Measurements from ENCODE around the gene TAX1BP3.

The TAX1BP3 gene

GRCh38 chr17:3699951-3700350, 31.6 kb upstream of the TAX1BP3 start:
- TF ChIP-seq, protein P1, sequence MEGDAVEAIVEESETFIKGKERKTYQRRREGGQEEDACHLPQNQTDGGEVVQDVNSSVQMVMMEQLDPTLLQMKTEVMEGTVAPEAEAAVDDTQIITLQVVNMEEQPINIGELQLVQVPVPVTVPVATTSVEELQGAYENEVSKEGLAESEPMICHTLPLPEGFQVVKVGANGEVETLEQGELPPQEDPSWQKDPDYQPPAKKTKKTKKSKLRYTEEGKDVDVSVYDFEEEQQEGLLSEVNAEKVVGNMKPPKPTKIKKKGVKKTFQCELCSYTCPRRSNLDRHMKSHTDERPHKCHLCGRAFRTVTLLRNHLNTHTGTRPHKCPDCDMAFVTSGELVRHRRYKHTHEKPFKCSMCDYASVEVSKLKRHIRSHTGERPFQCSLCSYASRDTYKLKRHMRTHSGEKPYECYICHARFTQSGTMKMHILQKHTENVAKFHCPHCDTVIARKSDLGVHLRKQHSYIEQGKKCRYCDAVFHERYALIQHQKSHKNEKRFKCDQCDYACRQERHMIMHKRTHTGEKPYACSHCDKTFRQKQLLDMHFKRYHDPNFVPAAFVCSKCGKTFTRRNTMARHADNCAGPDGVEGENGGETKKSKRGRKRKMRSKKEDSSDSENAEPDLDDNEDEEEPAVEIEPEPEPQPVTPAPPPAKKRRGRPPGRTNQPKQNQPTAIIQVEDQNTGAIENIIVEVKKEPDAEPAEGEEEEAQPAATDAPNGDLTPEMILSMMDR (IDR thresholded peaks at IDR 0.05; ENCODE audit: low read depth, low read length): no peak
- H3K4me3 ChIP-seq (ENCODE audit: low read depth, low read length): no peak overlapping the region

DNA sequence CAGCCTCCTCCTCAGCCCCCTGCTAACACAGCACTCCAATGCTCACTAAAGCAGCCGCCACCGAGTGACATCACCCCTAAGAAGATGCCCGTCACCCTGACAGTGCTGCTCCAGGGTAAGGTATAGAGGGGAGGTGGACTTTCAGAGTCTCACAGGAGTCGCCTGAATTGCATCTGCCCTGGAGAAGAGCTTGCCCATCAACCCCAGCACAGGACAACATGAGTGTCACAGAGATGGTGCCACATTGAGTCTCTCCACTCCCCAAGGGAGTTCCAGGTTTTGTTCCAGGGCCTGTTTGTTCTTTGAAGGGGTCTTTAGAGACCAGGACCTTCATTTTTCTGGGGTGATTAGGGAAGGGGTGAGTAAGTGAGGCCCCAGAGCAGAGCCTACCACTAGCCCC, 29.8 kb upstream of the TAX1BP3 start:
- H3K4me3 ChIP-seq (ENCODE audit: low read depth, low read length): no peak overlapping the region
- TF ChIP-seq, protein P1 (IDR thresholded peaks at IDR 0.05; ENCODE audit: low read depth, low read length): no peak

DNA sequence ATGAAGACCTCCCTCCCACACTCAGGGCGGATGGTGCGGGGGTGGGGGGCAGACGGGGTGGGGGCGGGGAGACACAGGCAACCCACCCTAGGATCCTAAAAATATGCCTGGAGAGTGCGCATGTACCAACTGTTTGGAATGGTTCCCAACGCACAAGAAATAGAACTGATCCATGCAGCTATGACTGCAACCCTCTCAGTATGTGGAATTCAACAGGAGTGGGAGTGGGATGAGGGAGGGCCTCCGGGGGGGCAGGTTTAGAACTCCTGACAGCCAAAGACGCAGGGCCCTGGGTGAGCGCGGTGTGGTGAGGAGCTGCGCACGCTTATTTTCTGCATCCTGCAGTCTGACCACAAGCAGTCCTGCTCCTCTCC, 28.7 kb upstream of the TAX1BP3 start:
- no peak overlapping the region for H3K4me3 ChIP-seq (ENCODE audit: low read depth, low read length)
- TF ChIP-seq, protein P1 (IDR thresholded peaks at IDR 0.05; ENCODE audit: low read depth, low read length): no peak

DNA sequence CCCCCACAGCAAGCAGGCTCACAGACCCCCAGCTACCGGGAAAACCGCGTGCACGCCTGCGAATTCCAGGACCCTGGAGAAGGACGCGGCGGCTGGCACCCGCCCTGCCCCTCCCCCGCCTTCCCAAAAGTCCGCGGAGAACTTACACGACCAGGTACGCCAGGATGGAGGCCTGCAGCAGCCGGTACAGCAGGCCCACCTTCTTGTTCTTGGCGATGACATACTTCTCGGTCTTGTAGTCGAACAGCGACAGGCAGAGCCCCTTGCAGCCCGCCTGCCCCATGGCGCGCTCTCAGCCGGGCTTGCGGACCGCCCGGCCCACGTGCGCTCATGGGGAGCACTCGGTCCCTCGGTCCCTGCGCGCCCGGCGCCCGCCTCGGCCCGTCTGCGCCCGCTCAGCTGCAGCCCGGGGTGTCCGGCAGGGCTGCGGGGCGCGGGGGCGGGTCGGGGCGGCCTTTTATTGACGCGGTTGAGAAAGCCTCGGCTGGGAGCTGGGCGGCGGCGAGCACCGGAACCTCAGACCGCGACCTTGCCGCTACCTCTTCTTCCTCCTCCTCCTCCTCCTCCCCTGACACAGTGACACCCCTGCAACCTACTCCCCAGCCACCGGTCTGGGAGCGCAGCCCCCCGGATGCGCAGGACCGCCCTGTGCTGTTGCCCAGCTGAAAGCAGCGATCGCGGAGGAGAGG, 27.5 kb upstream of the TAX1BP3 start, which contains the start of gene P2RX5:
Gene P2RX5 (minus strand): TSS at position 433 of the 689 bp plus-strand sequence. CDS start 150 bp downstream, at position 283.
- TF ChIP-seq, protein P1 (IDR thresholded peaks at IDR 0.05; ENCODE audit: low read depth, low read length): no peak
- H3K4me3 ChIP-seq (ENCODE audit: low read depth, low read length): peak within 1 kb of the TSS; percentile 48

DNA sequence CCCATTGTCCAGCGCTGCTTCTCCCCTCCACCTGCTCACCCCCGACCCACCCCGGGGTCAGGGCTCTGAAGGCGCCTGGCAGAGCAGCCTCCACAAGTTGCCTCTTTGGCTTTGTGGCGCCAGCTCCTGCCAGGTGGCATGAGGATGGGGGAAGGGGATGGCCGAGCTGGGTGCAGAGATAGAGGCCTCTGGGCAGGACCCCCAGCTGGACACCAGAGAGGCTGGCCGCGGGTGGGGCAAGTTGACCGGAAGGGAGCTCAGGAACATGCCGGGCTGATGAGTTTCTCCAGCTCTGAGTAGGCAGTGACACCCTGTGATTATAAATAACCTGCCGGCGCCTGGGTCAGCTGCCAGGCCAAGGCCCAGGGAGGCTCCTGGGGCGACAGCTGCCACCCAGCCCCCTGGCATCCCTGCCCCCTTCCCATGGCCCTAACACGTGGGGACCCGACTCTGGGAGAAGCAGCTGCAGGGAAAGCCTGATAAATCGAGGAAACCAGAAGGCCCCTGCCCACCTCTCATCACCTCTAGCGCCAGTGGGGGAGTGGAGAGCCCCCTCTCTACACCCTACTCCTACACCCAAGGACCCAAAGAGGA, 26.8 kb upstream of the TAX1BP3 start:
- peak overlapping the region; percentile 48 for H3K4me3 ChIP-seq (ENCODE audit: low read depth, low read length)
- TF ChIP-seq, protein P1 (IDR thresholded peaks at IDR 0.05; ENCODE audit: low read depth, low read length): no peak

- H3K4me3 ChIP-seq (ENCODE audit: low read depth, low read length): no peak overlapping the region
- TF ChIP-seq, protein P1 (IDR thresholded peaks at IDR 0.05; ENCODE audit: low read depth, low read length): no peak
These were observed 25.5 kb upstream of the TAX1BP3 start for GRCh38 chr17:3693829-3694231.

- TF ChIP-seq, protein P1 (IDR thresholded peaks at IDR 0.05; ENCODE audit: low read depth, low read length): no peak
- no peak overlapping the region for H3K4me3 ChIP-seq (ENCODE audit: low read depth, low read length)
These were observed 24.8 kb upstream of the TAX1BP3 start for GRCh38 chr17:3693141-3693540.

All from WI38 (cell line).